Hematopoietic multipotent progenitor cell treated with erythropoietin and hydrocortisone succinate and interleukin-3 and kit ligand, for 6 days (in vitro differentiated cells): ENCODE data around the gene E4F1.
"Not testable (repeated sequence)": the region's sequence is repeated elsewhere in the genome, so short reads cannot be mapped to it uniquely, and the experiment has no call there.

ENCODE experiments used
- DNase-seq: peaks from one replicate; pipeline ENCODE4 v3.0.0-alpha.2; 2015

The E4F1 gene

DNA sequence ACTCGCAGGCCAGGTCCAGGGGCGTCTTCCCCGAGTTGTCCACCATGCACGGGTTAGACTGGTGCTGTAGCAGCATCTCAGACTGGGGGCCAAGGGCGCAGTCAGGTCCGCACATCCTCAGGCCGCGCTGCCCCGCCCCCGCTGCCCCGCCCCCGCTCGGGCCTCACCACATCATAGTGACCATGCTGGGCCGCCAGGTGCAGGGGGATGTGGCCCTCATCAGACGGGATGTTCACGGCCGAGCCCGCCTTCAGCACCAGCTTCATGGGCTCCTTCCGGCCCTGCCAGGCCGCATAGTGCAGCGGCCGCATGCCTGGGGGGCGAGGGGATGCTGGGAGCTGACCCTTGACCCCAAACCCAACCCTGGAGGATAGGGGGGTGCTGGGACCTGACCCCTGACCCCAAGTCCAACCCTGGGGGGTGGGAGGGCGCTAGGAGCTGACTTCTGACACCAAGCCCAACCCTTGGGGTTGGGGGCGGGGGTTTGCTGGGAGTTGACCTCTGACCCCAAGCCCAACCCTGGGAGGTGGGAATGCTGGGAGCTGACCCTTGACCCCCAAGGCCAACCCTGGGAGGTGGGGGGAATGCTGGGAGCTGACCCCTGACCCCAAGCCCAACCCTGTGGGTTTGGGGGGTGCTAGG is 34.0 kb upstream of the E4F1 start:
- no peak for DNase-seq

DNA sequence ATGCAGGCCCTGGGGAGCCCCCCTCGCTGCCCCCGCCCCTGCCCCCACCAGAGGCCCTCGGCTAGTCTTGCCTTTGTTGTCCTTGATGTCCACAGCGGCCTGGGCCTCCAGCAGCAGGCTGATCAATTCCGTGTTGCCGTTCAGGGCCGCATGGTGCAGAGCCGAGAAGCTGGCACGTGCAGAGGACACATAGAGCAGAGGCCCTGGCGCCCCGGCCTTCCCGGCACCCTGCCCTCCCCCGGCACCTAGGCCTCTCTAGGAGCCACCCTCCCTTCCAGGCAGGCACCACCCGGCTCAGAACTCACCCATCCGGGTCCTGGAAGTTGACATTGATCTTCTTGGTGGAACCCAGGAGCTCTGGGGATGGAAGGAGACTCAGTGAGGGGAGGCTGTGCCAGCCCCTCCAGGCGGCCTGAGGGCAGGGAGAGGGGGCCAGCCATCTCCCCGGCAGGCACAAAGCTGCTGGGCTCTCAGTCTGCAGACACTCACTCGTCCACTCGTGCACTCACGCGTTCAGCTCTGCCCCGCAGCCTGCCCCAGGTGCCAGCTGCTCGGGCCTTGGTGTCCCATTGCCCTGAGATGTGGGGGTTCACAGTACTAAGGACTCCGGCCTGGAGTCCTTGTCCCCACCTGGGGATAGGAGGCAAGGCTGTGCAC is 33.3 kb upstream of the E4F1 start:
- no peak for DNase-seq

DNA sequence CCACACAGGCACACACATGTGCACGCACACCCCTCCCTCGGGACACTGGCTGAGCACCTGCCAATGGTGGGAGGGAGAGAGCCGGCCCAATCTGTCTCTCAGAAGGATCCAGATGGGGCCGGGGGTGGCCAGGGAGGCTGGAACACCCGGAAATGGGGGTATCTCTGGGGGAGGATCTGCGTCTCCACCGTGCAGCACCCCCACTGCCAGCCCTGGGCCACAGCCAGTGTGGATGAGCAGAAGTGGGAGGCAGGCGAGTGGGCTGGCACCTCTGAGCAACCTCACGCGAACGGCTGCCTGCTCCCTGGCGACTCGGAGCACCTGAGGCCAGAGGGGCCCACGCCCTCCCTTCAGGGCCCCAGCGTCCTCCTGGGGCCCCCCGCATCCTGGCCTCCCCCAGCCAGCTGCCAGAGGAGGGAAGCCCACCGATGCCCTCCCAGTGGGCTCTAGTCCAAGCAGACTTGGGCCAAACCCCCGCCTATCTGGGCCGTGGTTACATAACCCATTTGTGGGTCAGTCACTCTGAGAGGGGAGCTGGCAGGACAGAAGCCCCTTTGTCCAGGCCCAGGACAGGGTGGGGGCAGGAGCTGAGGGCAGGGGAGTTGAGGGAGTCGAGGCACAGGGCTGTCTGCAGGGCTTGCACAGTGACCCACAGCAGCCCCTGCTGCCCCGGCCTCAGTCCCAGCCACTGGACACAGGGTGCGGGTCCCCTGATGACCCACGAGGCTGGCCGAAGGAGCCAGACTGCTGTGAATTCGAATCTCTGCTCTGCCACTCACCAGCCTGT is 32.5 kb upstream of the E4F1 start:
- no peak for DNase-seq

DNA sequence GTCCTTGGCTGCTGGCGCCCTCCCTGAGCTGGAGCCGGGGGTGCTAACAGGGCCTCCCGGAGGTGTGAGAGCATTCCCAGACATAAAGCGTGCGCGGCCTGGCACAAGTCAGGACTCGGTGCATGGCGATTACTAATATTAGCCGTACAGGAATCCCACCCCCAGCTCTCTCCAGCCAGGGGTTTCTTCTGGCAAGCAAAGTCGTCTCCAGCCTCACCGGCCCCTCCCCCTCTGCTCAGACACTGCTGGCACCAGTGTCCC is 32.0 kb upstream of the E4F1 start:
- no peak for DNase-seq

DNA sequence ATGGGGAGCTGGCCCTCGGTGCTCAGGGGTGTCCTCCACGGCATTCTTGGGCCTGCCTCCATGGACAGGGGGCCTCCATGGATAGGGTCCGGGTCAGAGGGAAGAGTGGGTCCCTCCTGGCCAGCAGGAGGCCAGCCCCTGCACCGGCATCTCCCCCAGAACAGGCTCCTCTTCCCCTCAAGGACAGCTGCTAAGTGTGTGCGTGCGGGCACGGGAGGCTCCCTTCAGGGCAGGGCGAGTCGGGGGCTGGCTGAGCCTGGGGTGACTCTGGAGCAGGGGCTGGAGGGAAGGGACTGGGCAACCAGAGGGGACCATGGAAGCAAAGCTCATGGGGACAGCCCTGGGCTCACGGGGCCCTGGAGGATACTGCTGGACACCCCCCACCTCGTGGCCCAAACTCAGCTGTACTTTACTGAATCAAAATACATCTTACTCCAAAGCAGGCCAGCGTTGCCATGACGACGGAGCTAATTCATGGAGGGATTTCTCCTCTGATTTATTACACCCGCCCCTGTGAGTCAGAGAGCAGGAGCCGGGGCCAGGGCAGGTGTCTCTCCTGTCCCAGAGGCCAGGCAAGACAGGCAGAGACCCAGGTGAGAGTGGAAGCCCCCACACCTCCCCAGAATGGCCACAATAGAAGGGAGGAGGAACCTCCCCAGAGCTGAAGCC is 29.1 kb upstream of the E4F1 start:
- peak; percentile 65 for DNase-seq

DNA sequence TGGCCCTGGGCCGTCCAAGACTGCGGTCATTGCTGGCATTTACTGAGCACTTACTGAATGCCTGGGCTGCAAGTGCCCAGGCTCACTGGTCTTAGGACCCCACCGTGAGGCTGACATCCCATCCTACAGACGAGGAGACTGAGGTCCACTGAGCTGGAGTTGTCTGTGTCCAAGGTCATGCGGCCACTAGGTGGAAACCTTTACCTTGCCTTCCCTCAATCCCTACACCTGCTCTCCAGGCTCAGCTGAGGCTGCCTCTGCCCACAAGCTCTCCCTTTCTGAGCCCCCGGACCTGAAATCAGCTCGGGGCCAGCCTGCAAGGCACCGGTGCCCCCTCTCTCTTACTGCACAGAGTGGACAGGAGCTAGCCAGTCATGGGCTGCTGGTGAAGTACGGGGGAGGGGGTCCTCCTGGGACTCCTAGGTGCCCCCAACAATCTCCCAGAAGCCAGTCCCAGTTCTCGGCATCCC is 28.5 kb upstream of the E4F1 start:
- peak; percentile 79 for DNase-seq

DNA sequence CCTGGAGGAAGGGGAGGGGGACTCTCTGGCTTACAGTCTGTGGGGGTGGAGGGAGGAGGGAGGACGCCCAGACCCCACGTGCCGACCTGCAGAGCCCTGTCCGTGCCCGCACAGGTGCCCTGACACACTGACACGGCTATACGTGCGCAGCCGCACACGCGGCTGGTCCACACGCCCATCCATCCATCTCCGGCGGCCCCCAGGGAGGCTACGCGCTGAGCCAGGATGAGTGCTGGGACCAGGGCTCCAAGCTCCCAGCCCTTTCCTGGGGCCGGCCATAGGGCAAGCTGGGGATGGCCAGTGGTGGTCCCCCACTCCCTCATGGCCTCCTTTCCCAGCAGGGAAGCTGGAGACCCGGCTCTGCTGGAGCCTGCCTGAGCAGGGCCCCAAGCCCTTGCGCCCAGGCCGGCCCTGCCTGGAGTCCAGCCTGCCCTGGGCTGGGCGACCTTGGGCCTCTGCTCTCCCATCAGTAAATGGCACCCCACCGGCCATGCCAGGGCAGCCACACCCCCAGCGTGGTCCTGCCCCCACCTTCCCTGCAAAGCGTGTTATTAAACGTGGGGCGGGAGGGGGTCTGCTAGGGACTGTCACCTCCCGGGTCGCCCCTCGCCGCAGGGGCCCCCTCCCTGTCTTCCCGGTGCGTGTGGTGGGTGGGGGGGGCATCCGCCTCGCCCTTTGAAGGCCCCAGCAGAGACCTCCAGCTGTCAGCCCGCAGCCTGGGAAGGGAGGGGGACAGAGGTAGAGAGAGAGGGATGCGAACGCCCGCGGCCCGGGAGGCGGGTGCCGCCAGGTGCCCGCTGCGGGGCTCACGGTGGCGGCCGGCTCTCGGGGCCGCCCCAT is 27.8 kb upstream of the E4F1 start:
- no peak for DNase-seq

DNA sequence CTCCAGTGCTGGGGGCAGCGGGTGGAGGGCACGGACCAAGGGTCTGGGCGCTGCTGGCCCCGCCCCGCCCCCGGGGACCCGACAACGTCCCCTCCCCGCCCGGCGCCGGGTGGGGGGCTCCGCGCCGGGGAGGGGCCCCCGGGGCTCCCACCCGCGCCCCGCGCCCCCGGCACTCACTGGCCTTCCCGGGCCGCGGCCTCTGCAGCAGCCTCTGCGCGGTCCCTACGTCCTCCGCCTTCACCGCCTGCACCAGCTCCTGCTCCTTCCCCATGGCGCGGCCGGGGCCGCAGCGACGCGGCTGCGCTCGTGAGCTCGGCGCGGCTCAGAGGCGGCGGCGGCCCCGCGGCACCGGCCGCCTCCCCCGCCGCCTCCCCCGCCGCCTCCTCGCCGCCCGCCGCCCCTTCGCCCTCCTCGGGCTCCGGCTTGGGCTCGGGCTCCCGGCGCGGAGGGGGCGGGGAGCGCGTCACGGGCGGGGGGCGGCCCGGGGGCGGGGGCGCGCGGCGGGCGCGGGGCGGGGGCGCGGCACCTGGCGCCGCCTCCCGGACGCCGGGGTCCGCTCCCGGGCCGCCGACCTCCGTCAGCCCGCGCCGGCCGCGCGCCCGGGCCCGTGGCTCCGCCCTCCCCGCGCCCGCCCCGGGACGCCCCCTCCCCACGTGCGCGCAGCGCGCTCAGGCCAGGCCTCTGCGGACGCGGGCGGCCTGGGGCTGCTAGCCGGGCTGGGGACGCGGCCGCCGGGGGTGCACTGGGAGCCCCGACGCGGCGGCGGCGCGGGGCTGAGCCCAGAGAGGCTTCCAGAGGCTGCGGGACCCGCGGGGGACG is 27.0 kb upstream of the E4F1 start, which contains the start of gene CASKIN1:
Gene CASKIN1 (minus strand): TSS at position 444 of the 819 bp plus-strand sequence. CDS start 173 bp downstream, at position 271.
- DNase-seq: peak; percentile 55

DNA sequence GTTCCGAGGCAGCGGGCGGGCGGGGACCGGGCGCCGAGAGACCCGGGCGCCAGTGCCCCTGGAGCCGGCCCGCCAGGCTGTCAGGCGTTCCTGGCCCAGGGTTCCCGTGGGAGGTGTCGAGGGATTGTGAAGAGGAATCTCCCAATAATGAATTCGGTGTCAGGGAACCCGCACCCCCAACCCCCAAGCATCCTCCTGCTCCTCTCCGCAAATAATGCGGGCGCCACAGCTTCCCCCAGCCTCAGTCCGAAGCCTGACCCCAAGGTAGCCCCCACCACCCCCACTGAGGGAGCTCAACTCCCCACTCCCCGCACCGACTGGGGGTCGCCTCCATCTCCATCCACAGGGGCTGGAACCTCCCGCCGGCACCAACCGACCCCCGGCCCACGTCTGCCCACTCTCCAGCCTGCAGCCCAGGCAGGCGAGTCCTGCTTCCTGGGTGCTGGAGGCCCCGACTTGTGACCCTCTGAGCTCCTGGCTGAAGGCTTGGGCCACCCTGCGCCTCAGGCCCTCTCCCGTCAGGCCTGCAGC is 26.3 kb upstream of the E4F1 start:
- DNase-seq: no peak

DNA sequence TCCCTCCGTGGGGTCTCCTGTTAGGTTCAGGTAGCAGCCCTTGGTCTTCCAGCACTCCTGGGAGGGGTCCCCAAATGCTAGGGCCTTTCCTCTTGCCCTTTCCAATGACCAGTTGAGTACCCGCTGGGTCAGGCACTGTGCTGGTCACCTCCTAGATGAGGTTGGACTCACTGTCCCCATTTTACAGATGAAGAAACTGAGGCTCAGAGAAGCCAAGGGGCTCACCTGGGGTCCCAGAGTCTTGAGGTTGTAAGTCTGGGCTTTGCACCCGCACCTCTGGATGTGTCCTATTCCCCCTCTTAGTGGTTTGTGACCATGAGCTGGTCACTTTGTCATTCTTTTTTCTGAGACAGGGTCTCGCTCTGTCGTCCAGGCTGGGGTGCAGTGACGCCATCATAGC is 25.6 kb upstream of the E4F1 start:
- DNase-seq: no peak

DNA sequence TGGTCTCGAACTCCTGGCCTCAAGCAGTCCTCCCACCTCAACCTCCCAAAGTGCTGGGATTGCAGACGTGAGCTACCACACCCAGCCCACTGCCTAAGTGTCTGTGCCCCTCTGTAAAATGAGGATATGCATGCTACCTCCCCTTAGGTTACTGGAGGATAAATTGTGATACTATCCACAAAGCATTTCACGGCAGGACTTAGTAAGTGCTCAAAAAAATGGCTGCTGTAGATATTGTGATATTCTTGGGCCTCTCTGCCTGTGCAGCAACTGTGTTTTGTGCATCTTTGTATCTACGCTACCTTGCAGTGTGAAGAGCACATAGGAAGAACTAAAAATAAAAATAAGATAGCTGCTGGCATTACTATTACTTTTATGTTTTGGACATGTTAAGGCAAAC is 25.1 kb upstream of the E4F1 start:
- DNase-seq: no peak

DNA sequence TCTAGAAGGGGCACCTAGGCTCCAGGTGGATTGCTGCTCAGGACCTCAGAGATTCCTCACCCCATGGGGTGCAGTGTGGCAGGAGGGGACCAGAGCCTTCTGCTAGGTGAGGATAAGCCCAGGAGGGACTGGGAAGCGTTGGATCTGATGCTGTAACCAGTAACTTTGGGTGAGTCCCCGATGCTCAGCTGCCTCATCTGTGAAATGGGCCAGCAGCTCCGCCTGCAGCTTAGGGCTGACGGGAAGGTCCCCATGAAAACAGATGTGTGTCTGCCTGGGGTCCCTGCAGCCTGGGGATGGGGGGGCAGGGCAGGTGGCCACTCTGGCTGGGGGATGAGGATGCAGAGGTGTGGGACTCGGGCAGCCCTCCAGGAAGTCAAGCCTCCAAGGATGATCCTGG is 24.3 kb upstream of the E4F1 start:
- no peak for DNase-seq

DNA sequence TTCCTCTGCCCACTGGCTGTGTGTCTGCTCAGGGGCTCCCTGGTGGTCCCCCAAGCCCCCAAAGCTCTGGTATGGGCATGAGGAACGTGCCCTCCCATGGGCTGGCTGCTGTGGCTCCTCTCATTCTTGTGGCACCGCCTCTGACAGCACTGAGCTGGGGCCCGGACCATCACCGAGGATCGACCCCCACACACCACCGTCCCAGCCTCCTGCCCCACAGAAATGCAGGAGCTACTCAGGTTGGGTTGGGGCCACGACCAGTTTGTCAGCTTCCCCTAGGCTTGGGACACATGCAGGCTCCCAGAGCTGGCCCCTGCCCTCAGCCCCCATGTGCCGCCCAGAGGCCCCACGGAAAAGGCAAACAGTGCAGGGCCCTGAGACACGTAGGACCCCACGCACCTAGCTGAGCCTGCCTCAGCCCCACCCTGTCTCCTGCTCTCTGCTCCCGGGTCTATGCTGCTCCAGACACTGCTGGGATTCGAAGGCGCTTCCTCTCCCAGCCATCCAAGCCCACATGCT is 23.7 kb upstream of the E4F1 start:
- no peak for DNase-seq

DNA sequence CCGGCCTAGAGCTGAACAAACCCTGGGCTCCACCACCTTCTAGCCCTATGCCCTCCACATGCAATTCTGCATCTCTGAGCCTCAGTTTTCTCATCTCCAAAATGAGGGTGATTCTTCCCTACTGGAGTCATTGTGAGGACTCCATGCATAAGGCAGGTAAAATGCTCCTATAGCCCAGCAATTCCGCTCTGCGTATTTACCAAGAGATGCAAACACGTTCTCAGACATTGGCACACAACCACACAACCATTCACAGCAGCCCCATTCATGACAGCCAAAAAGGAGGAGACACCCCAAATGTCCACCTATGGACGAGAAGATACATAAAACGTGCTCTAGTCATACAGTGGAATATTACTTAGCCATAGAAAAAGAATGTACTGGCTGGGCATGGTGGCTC is 23.1 kb upstream of the E4F1 start:
- DNase-seq: no peak

DNA sequence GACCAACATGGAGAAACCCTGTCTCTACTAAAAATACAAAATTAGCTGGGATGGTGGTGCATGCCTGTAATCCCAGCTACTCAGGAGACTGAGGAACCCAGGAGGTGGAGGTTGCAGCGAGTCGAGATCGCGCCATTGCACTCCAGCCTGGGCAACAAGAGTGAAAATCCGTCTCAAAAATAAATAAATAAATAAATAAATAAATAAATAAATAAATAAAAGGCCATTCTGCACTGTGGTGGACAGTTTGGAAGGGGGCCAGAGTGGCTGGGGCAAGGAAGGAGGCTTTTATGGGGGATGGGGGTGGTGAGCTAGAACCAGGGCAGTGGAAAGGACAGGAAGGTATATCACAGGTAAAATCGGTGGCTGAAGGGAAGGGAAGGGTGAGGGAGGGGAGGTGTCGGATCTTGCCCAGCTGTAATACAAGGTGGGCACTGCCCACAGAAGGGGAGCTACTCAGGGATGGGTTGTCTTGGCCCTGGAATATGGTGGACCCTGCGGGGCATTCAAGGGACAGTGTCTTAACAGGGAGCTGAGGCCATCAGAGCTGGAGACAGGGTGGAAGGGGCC is 20.2 kb upstream of the E4F1 start:
- DNase-seq: not testable (repeated sequence)

DNA sequence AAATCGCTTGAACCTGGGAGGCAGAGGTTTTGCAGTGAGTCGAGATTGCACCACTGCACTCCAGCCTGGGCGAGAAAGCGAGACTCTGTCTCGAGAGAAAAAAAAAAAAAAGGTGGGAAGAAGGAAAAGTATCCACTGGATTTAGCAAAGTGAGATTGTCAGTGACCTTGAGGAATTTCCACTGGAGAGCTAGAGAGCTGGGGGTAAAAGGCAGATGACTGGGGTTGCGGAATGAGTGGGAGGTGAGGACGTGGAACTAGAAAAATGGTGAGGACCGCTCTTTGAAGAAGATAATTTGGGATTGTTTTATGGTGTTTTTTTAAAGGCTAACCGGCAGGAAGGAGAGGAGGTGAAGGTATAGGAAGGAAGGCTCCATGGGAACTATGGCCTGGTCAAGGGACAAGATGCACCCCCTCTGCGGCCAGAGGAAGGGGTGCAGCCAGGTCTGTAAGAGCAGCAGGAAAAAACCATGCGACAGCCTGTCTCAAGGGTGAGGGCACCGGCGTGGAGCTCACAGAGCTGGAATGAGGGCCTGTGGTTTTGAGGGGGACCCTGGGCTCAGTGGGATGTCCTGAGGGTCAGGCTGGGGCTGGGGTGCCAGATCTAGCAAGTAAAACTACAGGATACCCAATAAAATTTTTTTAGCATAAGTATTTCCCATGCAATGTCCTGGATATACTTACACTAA is 18.8 kb upstream of the E4F1 start:
- no peak for DNase-seq

DNA sequence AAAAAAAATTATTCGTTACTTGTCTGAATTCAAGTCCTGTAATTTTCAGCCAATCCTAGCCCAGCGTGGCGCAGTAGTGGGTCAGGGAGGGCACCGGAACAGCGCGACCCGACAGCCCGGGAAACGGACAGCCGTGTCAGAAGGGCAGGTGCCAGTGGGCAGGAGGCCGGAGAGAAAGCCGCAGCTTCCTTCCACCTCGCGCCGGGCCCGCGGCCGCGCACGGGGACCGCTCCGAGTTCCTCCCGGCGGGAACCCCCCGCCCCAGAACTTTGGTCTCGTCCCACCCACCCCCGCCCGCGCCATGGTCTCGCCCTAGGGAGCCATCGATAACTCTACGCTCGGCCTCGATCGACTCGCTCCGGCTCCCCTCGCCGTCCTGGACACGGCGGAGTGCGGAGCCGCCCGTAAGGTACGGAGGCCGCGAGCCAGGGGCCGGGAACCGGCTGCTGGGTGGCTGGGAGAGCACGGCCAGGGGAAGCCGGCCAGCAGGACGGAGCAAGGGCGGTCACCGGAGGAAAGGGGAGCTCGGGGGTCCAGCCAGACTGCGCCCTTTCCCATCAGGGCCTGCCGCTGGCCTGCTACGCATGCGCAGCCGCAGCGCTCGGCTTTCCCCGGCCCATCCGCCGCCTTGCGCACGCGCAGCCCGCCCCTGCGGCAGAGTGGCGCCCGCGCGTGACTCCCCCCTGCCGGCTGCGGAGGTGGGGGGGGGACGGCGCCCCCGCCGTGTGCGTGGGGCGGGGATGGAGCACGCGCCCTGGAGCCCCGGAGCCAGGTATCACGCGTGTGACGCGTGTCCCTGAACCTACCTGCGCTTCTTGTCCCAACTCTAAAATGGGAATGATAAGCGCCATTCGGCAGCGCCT is 18.1 kb upstream of the E4F1 start, which contains the start of gene MLST8:
Gene MLST8 (plus strand): TSS at position 351 of the 863 bp plus-strand sequence. CDS start 632 bp downstream, outside the sequence.
- DNase-seq: peak; percentile 94

DNA sequence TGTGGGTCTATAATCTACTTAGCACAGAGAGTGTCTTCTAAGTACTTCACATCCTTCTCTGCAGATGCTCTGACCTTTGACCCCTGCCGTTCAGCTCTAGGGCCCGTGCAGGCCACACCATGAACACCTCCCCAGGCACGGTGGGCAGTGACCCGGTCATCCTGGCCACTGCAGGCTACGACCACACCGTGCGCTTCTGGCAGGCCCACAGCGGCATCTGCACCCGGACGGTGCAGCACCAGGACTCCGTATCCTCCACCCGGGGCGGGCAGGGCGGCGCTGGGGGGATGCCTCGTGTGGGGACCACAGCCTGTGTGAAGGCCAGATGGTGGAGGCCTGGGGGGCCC is 17.5 kb upstream of the E4F1 start:
- no peak for DNase-seq

DNA sequence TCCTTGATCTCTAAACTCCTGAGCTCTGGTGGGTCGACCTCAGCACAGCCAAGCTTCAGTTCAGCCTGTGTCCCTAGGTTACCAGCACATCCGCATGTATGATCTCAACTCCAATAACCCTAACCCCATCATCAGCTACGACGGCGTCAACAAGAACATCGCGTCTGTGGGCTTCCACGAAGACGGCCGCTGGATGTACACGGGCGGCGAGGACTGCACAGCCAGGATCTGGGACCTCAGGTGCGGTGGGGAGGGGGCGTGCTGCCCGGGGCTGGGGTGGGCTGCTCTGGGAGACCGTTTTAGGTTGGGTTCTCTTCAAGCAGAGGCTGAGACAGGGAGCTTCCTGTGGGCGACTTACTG is 17.0 kb upstream of the E4F1 start:
- no peak for DNase-seq
